Stimulated activated CD4-positive, alpha-beta T cell treated with anti-CD3 and anti-CD28 coated beads, Interleukin-4, amount 100 ng/mL, for 4 hours (primary cell): ENCODE measurements around the gene ITIH5.

Source experiments
- DNase-seq, 2 experiments: peaks; one replicate each; pipeline ENCODE4 v3.0.0-alpha.2; 2020

ITIH5 gene

GRCh38 chr10:7625009-7625408 is 41.8 kb downstream of the ITIH5 start:
- no peak for DNase-seq

GRCh38 chr10:7622969-7623368 is 43.8 kb downstream of the ITIH5 start:
- DNase-seq = no peak

GRCh38 chr10:7618461-7618860 is 48.3 kb downstream of the ITIH5 start:
- no peak for DNase-seq

- no peak for DNase-seq
Measured at GRCh38 chr10:7611909-7612308, 54.9 kb downstream of the ITIH5 start.

GRCh38 chr10:7610651-7611389 is 55.9 kb downstream of the ITIH5 start:
- DNase-seq = no peak

- DNase-seq = no peak
Measured at GRCh38 chr10:7610026-7610425, 56.7 kb downstream of the ITIH5 start.

GRCh38 chr10:7609556-7609955 is 57.2 kb downstream of the ITIH5 start:
- DNase-seq = no peak

- DNase-seq = no peak
Measured at GRCh38 chr10:7608001-7608400, 58.8 kb downstream of the ITIH5 start.

GRCh38 chr10:7606951-7607404 is 59.8 kb downstream of the ITIH5 start:
- DNase-seq = no peak

GRCh38 chr10:7605565-7606295 is 61.0 kb downstream of the ITIH5 start:
- no peak for DNase-seq

- DNase-seq = no peak
Measured at GRCh38 chr10:7601023-7601656, 65.6 kb downstream of the ITIH5 start.

- no peak for DNase-seq
Measured at GRCh38 chr10:7598771-7599170, 68.0 kb downstream of the ITIH5 start.

GRCh38 chr10:7596356-7596755 is 70.4 kb downstream of the ITIH5 start:
- no peak for DNase-seq

- DNase-seq = no peak
Measured at GRCh38 chr10:7593905-7594304, 72.9 kb downstream of the ITIH5 start.

GRCh38 chr10:7593063-7593462 is 73.7 kb downstream of the ITIH5 start:
- DNase-seq = no peak

- no peak for DNase-seq
Measured at GRCh38 chr10:7592627-7593026, 74.1 kb downstream of the ITIH5 start.

- DNase-seq = no peak
Measured at GRCh38 chr10:7590271-7590670, 76.5 kb downstream of the ITIH5 start.

GRCh38 chr10:7589748-7590147 is 77.0 kb downstream of the ITIH5 start:
- DNase-seq = no peak

GRCh38 chr10:7587865-7588188 is 78.9 kb downstream of the ITIH5 start:
- no peak for DNase-seq

- no peak for DNase-seq
Measured at GRCh38 chr10:7587168-7587864, 79.5 kb downstream of the ITIH5 start.

- no peak for DNase-seq
Measured at GRCh38 chr10:7585228-7585627, 81.5 kb downstream of the ITIH5 start.

- DNase-seq = no peak
Measured at GRCh38 chr10:7583626-7584025, 83.1 kb downstream of the ITIH5 start.

- no peak for DNase-seq
Measured at GRCh38 chr10:7580520-7580919, 86.2 kb downstream of the ITIH5 start.

GRCh38 chr10:7579681-7580080 is 87.1 kb downstream of the ITIH5 start:
- DNase-seq = no peak
